ENCODE results near the gene CSF1.

- TF ChIP-seq CTCF (IDR thresholded peaks at IDR 0.05), result no peak
- no peak for TF ChIP-seq POLR2A (IDR thresholded peaks at IDR 0.05)
Observed at GRCh38 chr1:109977657-109978378, 67.2 kb downstream of the CSF1 start.
